GM12875 (cell line): ENCODE data around the gene XXYLT1.

ENCODE experiments used
- H3K4me3 ChIP-seq: one replicate; pipeline ENCODE4 v1.5.1; 2011; ENCODE audit warnings: low read depth, low read length, control low read depth
- TF ChIP-seq, protein P1 (sequence below): IDR thresholded peaks from 2 replicates; pipeline ENCODE4 v1.5.1; 2011; ENCODE audit warnings: low read depth, mild to moderate bottlenecking, control low read depth, inconsistent platforms, low read length, moderate library complexity, borderline replicate concordance; ENCODE audit not compliant: insufficient read depth

XXYLT1 gene

DNA sequence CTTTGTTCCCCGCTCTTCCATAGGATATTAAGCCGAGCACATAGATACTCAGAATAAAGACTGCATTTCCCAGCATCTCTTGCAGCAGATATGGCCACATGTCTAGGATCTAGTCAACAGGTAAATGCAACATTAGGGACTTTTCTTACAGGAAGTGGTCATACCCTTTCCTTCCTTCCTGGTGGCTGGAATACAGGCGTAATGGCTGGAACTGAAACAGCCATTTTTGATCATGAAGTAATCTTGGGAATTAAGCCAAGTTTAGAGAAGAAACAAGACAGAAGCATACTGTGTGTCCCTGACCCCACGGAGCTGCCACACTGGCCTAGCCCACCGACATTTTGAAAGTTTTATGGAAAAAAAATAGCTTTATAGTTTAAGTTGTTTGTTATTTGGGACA, 234.0 kb downstream of the XXYLT1 start:
- no peak overlapping the region for H3K4me3 ChIP-seq
- TF ChIP-seq, protein P1, sequence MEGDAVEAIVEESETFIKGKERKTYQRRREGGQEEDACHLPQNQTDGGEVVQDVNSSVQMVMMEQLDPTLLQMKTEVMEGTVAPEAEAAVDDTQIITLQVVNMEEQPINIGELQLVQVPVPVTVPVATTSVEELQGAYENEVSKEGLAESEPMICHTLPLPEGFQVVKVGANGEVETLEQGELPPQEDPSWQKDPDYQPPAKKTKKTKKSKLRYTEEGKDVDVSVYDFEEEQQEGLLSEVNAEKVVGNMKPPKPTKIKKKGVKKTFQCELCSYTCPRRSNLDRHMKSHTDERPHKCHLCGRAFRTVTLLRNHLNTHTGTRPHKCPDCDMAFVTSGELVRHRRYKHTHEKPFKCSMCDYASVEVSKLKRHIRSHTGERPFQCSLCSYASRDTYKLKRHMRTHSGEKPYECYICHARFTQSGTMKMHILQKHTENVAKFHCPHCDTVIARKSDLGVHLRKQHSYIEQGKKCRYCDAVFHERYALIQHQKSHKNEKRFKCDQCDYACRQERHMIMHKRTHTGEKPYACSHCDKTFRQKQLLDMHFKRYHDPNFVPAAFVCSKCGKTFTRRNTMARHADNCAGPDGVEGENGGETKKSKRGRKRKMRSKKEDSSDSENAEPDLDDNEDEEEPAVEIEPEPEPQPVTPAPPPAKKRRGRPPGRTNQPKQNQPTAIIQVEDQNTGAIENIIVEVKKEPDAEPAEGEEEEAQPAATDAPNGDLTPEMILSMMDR = no peak

- no peak overlapping the region for H3K4me3 ChIP-seq
- TF ChIP-seq, protein P1 = no peak
Observed at GRCh38 chr3:195036574-195036973, 234.4 kb downstream of the XXYLT1 start.

DNA sequence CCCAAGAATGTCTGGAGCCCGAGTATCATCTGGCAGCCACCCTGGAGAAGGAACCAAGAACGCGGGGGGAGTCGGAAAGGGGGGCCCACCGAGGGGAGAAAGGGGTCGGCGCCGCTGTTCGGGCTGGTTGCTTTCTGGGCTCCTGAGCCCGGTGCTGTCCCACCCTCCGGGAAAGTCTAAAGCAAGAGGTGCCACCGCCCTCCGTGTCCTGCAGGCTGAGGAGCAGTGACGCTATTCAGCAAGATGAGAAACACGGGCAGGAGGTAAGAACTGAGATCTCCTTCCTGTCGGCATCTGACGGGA, 234.8 kb downstream of the XXYLT1 start:
- H3K4me3 ChIP-seq = no peak overlapping the region
- TF ChIP-seq, protein P1 = no peak

- H3K4me3 ChIP-seq = no peak overlapping the region
- TF ChIP-seq, protein P1 = no peak
Observed at GRCh38 chr3:195035345-195036202, 235.4 kb downstream of the XXYLT1 start.

GRCh38 chr3:195034541-195034940, 236.4 kb downstream of the XXYLT1 start:
- TF ChIP-seq, protein P1 = no peak
- no peak overlapping the region for H3K4me3 ChIP-seq

GRCh38 chr3:195034101-195034500, 236.9 kb downstream of the XXYLT1 start:
- H3K4me3 ChIP-seq = no peak overlapping the region
- TF ChIP-seq, protein P1 = no peak

- no peak overlapping the region for H3K4me3 ChIP-seq
Observed at GRCh38 chr3:195033531-195034091, 237.3 kb downstream of the XXYLT1 start.

More at GRCh38 chr3:195033531-195034091, 237.3 kb downstream of the XXYLT1 start:
- TF ChIP-seq, protein P1 = no peak
